T-helper 1 cell treated with Interleukin-12 subunit alpha and Interleukin-12 subunit beta and Interleukin-4 antibody, amounts not matched to agents 30 ng/mL and 1 ng/mL, for 36 hours (primary cell): ENCODE results near the gene LIN28A. TPM values are rescaled to one million over a fixed set of nuclear protein-coding genes. Genes with fewer than 3 reads are reported as not detected.
"Not testable (repeated sequence)": the region's sequence is repeated elsewhere in the genome, so short reads cannot be mapped to it uniquely, and the experiment has no call there.

Source experiments
- intact Hi-C: fragments of 100-400 bp; cut with micrococcal nuclease; formaldehyde crosslinking; loops from one replicate; pipeline ENCODE4 v1.15.1; 2024
- total RNA-seq: library from RNA; stranded (reverse); gene quantifications from 2 replicates; pipeline ENCODE4 v1.2.3, GENCODE V29; 2022

LIN28A gene
- total RNA-seq, 1 donor from 2014 or later = not detected

DNA sequence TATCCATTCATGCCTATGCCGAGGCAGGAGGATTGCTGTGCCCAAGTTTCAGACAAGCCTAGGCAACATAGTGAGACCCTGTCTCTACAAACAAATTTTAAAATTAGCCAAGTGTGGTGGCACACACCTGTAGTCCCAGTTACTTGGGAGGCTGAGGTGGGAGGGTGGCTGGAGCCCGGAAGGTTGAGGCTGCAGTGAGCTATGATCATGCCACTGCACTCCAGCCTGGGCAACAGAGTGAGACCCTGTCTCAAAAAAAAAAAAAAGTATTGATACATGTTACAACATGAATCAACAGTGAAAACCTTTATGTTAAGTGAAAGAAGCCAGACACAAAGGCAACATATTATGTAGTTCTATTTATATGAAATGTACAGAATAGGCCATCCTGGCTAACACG is 25.6 kb upstream of the LIN28A start:
- intact Hi-C loops = not testable (repeated sequence)

DNA sequence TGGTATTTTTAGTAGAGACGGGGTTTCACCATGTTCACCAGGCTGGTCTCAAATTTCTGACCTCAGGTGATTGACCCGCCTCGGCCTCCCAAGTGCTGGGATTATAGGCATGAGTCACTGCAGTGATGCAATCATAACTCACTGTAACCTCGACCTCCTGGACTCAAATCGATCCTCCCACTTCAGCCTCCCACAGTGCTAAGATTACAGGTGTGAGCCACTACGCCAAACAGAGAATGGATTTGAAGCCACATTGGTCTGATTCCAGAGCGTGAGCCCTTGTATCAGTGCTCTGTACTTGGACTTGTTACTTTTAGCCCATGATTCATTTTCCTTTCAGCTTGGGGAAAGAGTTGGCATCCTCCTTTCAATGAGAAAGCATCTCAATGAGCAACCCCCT is 23.2 kb upstream of the LIN28A start:
- intact Hi-C loops = no loop called here

DNA sequence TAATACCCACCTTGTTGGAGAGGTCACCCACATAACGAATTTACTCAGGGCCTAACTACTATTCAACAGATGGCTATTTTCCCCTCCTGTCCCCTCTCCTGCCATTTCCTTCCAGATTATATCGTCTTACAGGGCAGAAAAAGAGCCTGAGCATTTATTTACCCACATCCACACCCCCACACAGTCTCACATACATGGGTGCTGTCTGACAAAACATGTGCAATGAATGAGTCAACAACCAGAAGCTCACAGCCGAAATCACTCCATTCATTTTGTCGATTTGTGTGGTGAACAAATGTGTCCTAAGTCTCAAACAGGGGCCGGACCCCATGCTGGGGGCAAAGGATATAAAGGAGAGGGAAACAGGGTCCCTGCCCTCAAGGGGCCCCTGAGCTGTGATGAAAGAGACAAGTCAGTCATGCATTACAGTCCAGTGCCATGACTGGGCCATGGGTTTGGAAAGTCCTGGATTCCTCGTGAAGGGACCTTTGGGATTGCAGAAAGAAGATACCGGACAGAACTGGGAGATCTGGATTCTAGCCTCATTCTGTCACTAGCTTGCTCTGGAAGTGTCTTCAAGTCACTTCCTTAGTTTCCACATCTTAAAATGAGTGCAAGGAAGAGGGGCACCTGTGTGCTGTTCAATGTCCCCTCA is 21.7 kb upstream of the LIN28A start:
- intact Hi-C loops = no loop called here

DNA sequence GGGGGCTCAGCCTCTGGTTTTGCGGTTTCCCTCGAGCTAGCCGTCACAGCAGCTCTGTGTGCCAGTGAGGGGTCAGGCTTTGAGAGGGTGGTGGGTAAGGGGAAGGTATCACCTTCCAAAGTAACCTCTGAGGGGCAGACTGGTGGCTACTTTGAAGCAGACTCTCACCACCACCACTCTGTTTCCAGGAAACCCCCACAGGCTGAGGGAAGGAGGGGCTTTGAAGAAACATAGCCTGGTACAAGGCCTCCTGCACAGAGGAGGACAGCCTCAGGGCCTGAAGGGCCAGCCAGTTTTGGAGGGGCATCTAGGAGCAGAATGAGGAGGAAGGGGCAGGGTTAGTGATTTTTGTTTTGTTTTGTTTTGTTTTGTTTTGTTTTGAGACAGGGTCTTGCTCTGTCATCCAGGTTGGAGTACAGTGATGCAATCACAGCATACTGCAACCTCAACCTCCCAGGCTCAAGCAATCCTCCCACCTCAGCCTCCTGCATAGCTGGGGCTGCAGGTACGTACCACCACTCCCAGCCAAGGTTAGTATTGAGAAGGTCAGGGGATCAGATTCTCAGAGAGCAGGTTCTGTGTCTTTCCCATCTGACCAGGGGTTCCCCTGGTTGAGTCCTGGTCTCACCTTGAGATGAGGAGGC is 20.9 kb upstream of the LIN28A start:
- intact Hi-C loops = loop anchor here (2.0 kb wide), 1 partner anchor 285 kb away; no protein-coding TSS in a partner anchor

DNA sequence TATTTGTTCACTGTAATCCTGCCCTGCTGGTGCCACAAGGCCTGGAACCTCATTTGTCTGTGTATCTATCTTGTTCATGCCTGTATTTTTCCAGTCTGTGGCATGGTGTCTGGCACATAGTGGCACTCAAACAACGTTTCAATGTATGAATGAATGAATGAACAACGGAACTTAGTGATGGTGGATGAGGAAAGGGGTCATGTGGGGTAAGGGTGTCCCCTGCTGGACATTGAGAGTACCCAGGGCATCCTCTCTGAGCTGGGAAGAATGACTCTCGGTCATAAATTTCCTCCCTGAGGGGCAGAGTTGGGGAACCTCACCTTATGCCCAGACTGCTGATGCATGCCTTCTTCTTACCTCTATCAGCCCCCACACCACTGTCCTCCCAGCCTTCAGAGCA is 19.2 kb upstream of the LIN28A start:
- intact Hi-C loops = loop anchor here (1.0 to 2.0 kb wide), 9 partner anchors 28 to 287 kb away; partner anchors contain the start of genes CEP85 and ZNF593

DNA sequence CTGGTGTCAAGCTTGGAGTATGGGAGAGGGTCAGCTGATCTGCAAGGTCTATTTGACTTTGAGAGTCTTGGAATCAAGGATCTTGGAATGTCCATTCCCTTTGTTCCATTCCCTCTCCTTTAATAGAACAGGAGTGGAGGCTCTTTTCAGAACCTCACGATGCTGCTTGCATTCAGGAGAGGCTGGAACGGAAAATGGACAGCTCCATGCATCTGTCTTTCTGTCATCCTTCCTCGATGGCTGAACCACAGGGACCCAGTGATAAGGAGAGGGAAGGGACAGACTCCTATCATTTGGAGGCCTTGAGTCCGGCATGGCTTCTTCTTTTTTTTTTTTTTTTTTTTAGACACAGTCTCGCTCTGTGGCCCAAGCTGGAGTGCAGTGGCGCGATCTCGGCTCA is 14.9 kb upstream of the LIN28A start:
- intact Hi-C loops = loop anchor here (1.0 to 2.0 kb wide), 3 partner anchors 17 to 120 kb away; no protein-coding TSS in a partner anchor

DNA sequence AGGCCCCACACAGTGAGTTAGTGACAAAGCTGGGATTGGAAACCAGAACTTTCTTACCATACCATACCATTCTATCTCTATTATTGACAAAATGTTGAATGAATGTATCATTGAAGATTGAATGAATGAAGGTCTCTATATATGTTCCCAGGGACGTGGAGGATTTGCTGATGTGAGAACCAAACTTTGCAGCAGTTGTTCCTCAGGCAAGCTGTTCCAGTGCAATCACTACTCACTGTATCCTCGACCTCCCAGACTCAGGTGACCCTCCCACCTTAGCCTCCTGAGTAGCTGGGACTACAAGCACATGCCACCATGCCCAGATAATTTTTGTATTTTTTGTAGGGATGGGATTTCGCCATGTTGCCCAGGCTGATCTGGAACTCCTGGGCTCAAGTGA is 11.6 kb upstream of the LIN28A start:
- intact Hi-C loops = no loop called here

DNA sequence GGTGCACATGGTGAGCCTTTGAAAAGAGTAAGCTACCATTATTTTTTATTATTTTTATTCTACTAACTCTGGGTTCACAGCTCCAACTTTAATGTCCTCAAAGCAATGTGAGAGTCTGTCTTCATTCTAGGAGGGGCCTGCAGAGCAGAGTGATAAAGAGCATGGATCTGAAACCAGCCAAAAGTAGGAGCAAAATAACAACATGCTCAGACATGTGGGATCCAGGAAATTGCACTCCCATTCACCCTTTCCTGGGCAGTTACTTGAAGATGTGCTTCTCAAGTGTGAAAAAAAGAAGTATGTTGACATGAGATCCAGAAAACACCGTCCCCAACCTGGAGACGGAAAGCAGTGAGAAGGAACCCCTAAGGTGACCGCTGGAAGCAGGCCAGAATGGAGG is 8.7 kb upstream of the LIN28A start:
- intact Hi-C loops = no loop called here

DNA sequence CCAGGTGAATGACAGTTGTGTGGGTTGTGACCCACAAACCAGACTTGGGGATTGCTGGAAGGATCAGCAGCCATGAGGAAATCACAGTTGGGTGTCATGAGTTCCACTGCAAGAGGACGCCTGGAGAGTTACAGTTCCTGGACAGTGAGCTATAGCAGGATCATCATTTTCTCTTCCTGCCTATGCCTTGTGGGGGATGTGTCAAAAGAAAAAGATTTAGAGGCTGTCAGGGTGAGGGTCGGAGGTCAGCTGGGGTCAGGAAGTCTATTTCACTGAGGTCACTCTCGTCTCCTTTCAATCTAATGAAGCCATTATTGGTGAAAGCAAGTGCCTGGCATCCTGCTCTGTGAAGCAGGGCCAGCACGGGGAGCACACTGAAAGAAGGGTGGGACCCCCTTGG is 7.0 kb upstream of the LIN28A start:
- intact Hi-C loops = no loop called here

DNA sequence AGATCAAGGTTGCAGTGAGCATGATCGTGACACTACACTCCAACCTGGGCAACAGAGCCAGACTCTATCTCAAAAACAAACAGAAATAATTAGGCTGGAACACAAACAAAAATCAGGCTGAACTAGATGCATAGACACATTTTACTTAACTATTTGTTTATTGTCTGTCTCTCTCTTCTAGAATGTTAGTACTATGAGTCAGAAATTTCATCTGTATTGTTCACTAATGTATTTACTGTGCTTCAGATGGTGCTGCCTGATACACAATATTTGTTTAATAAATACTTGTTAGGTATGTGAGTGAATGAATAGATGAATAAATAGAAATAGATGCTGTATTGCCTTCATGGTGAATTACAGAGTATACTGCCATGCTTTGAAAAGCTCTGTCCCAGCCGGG is 6.0 kb upstream of the LIN28A start:
- intact Hi-C loops = no loop called here

DNA sequence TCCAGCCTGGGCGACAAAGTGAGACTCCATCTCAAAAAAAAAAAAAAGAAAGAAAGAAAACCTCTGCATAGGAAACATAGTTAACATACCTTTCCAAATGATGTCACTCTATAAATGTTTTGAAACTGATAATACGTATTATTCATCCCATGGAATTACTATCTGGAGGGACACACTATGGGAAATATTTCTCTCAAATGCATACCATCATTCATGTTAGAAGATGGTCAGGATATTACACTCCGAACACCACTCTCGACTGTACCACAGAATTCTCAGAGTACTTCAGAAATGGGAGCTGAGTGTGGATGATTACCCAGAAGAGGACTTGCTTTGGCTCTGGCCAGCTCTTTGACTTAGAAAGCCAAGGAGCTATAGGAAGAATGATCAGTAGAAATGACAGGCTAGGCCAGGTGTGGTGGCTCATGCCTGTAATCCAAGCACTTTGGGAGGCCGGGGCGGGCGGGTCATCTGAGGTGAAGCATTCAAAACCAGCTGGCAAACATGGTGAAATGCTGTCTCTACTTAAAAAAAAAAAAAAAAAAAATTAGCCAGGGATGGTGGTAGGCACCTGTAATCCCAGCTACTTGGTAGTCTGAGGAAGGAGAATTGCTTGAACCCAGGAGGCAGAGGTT is 5.2 kb upstream of the LIN28A start:
- intact Hi-C loops = no loop called here

DNA sequence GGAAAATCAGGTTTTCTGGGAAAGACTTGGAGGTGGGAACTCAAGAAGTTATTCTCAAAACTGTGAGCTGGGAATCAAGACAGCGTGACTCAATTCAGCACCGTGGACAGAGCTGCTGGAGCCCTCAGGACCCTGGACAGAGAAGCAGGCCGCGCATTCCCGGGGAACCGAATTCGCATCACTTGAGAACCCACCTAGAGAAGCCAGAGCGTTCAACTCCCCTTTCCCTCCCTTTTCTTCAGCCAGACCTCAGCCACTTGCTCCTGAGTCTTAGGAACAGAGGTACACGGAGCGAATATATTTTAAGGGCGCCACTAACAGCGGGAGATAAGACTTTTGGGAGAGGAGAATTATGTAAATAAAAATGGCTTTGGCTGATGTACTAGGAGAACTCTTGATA is 2.0 kb upstream of the LIN28A start:
- intact Hi-C loops = loop anchor here (2.0 kb wide), 1 partner anchor 64 kb away; the partner anchor contains the start of gene HMGN2

DNA sequence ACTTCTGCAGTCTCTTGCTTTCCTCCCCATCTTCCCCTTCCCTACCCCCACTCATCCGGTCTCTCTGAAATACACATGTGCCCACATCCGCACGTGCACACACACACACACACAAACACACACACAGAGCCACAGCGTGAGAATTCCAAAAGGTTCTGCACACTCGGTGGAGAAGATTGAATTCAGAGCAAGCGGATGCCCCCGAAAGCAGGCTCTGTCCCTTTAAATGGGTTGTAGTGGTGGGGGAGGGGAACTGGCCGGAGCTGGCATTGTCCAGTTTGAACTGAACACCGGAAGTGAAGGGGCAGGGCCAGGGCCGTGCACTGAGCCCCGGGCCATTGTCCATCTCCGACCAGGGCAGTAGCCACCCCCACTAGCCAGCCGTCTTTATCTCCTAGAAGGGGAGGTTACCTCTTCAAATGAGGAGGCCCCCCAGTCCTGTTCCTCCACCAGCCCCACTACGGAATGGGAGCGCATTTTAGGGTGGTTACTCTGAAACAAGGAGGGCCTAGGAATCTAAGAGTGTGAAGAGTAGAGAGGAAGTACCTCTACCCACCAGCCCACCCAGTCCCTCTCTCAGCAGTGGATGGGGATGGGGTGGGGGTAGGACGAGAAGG is 1.3 kb upstream of the LIN28A start:
- intact Hi-C loops = loop anchor here (2.0 kb wide), 1 partner anchor 64 kb away; the partner anchor contains the start of gene HMGN2

DNA sequence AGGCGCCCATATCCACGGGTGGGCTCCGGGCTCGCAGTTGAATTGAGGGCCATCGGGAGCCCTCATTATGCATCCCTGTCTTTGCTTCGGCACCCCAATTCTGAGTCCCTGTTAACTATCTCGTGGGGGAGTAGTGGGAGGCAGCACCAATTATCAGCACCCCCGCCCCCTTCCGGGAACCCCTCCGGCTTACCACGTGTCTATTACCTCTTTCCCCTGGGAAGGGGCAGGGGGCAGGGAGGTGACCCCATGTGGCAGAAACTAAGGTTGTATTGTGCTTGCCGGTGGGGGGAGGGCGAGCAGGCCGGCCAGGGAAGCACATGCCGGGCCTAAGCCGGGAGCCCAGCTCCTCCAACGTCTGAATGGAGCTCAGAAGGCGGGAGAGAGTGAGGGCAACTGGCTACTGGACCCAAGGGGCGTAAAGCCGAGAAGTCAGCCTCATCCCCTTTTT is 1.0 kb downstream of the LIN28A start:
- intact Hi-C loops = no loop called here

DNA sequence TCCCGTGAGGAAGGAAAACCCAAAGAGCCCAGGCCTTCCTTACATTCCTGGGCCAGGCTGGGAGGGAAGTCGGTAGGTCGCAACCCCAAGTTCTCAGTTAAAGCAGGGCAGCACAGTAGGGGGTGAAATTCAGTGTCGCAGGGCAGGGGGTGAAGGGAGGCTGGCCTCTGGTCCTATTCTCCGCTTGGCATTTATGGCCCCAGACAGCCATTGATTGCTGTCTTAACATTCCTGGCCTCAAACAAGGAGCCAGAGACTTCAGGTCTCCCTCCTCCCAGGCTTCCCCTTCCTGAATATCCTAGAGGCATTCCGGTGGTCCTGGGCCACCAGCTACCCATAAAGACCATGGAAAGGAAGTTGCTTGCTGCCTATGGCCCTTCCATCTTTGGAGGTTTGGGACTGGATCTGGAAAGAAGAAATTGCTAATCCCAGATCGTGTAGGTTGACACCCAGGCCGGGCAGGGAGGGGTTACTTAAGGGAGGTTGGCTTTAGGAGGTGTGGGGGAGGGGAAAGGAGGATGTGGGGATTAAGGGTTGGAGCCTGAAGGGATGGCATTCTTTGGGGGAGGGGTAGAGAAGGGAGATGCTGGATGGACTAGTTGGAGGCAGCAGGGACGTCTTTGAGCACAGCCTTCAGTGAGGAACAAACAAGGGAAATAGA is 1.7 kb downstream of the LIN28A start:
- intact Hi-C loops = no loop called here

DNA sequence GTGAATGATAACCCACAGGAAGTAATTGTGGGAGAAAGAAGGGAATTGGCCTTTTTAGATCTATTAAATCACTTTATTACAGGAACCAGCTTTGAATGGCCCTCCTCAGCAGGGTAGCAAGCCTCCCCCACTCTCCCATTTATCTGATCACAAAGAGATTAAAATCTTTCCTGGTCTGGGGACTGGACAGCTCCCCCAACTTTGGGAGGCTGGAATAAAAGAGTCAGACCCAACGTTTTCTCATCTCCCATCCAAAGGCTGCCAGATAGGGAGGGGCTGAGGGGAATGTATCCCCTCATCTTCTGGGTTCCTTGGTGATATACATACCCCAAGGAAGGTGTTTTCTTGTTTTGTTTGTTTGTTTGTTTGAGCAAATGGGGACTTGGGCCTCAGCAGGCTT is 2.4 kb downstream of the LIN28A start:
- intact Hi-C loops = no loop called here

DNA sequence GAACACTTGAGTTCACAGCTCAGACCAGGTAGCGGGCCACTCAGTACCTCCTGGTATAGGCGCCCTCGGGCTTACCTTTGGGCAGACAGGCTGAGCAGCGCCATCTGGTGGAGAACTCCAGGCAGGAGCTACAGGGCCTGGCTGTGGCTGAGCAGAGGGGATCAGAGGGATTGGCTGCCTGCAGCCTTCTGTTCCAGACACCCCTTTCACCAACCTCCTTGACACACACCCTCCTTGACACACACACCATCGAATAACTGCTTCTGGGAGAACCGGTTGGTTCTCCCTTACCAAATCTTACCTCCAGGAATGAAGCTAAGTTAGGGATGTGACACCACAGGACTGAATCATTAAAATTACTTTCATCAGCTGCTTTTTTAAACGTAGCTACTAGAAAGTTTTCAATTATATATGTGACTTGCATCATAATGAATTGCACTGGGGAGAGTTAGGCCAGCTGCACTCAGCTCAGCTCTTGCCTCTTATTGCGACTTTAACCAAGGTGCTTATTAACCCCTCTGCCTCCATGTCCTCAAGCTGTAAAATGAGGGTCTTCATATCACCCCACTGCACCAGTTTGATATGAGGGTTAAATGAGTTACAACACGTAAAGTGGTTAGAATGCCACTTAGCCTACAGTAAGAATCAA is 6.6 kb downstream of the LIN28A start:
- intact Hi-C loops = loop anchor here (1.0 to 5.0 kb wide), 8 partner anchors 54 to 380 kb away; partner anchors contain the start of gene CEP85

DNA sequence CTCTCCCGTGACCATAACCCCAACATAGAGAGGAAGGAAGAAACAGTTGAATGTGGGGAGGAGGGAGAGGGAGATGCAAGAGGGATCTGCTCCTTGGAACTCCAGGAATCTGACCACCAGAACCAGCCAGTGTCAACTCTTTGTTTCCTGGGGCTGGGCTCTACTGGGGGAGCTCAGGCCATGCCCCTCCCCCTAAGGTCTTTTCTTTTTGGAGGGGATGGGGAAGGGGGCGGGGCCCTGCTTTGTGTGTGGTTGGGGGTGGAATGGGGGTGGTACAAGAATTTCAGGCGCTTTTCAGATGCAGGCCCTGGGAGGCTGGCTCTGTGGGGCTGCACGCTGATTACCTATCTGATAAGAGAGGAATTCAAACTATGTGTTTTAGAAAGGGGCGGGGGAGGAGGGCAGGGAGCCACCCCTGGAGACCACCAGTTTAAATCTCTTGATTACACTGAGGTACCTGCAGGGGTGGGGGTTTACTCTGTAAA is 8.3 kb downstream of the LIN28A start:
- intact Hi-C loops = loop anchor here (5.0 kb wide), 1 partner anchor 382 kb away; no protein-coding TSS in a partner anchor

DNA sequence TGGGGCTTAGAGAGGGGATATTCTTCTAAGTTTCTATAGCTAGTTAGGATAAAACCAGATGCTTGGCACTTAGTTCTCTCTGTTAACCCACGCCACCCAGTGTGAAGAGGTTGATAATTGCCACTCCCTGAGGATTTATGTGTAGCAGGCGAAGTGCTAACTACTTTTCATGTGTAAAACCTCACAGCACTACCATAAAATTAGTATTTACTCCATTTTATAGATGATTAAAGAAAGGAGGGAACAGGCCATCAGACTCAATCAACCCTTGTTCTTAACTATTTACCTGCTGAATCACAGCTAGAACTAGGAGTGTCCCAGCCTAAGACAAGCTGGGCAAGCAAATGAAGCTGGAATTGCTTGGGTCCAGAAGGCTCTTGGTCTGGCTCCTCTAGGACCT is 8.9 kb downstream of the LIN28A start:
- intact Hi-C loops = loop anchor here (5.0 kb wide), 1 partner anchor 382 kb away; no protein-coding TSS in a partner anchor

DNA sequence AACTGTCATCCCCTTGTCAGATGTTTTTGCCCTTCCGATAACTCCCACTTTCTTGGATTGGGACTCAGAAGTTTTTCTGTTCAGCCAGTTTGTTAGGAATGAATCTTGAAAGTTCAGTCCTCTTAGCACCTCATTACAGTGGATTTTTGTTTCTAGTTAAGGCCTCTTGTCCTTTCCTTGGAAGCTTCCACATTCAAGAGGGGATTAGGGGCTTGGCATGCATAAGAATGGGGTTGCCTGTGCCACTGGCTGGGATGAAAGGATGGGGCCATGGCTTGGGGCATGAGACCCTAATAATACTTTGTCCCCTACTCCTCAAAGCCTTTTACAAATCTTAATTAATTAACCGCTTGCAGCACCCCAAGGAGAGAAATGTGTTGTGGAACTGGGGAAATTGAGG is 19.1 kb downstream of the LIN28A start:
- intact Hi-C loops = loop anchor here (5.0 to 10.0 kb wide), 3 partner anchors 392 to 893 kb away; partner anchors contain the start of genes SFN and TMEM222
